NCI-H510A (cell line): ENCODE results near the gene CADM1.

Experiments
- DNase-seq: peaks from one replicate; lab custom pipeline; 2025; lab: John Stamatoyannopoulos, UW

Gene CADM1

GRCh38 chr11:115444542-115444941 lies 59.7 kb downstream of the CADM1 start:
- no peak for DNase-seq

- no peak for DNase-seq
Measured at GRCh38 chr11:115439969-115440540, 64.2 kb downstream of the CADM1 start.

- no peak for DNase-seq
Measured at GRCh38 chr11:115439385-115439784, 64.8 kb downstream of the CADM1 start.

GRCh38 chr11:115437902-115438575 lies 66.2 kb downstream of the CADM1 start:
- no peak for DNase-seq

GRCh38 chr11:115430345-115430744 lies 73.9 kb downstream of the CADM1 start:
- DNase-seq, result no peak

GRCh38 chr11:115428306-115428705 lies 75.9 kb downstream of the CADM1 start:
- DNase-seq, result no peak

- DNase-seq, result no peak
Measured at GRCh38 chr11:115425816-115426215, 78.4 kb downstream of the CADM1 start.

GRCh38 chr11:115425250-115425649 lies 79.0 kb downstream of the CADM1 start:
- DNase-seq, result no peak

- DNase-seq, result peak; percentile 32
Measured at GRCh38 chr11:115423728-115424459, 80.3 kb downstream of the CADM1 start.

- DNase-seq, result no peak
Measured at GRCh38 chr11:115421992-115422689, 82.1 kb downstream of the CADM1 start.

- DNase-seq, result no peak
Measured at GRCh38 chr11:115421352-115421991, 82.7 kb downstream of the CADM1 start.

GRCh38 chr11:115420505-115420904 lies 83.7 kb downstream of the CADM1 start:
- DNase-seq, result peak; percentile 52

- DNase-seq, result no peak
Measured at GRCh38 chr11:115418626-115419025, 85.6 kb downstream of the CADM1 start.

- DNase-seq, result no peak
Measured at GRCh38 chr11:115418081-115418480, 86.1 kb downstream of the CADM1 start.

- DNase-seq, result no peak
Measured at GRCh38 chr11:115411120-115411519, 93.1 kb downstream of the CADM1 start.

GRCh38 chr11:115409691-115410220 lies 94.5 kb downstream of the CADM1 start:
- DNase-seq, result peak; percentile 73

GRCh38 chr11:115409116-115409670 lies 95.0 kb downstream of the CADM1 start:
- no peak for DNase-seq

- DNase-seq, result no peak
Measured at GRCh38 chr11:115408036-115408921, 95.9 kb downstream of the CADM1 start.

- DNase-seq, result no peak
Measured at GRCh38 chr11:115407496-115407895, 96.7 kb downstream of the CADM1 start.

- no peak for DNase-seq
Measured at GRCh38 chr11:115406404-115406803, 97.8 kb downstream of the CADM1 start.
